ENCODE data around the gene KLK3. TPM values are rescaled to one million over a fixed set of nuclear protein-coding genes. Genes with fewer than 3 reads are reported as not detected.

The KLK3 gene
- total RNA-seq, 1 experiment from 2014 or later, result not detected

GRCh38 chr19:50897612-50898011 is 42.9 kb downstream of the KLK3 start:
- 0 out of 2 replicates have a peak, but pooled peaks cover 5% of the 10 kb centered on the region for H3K27me3 ChIP-seq (ENCODE audit: low read length)
- intact Hi-C loops (cut with micrococcal nuclease), result no loop called here
- H3F3A ChIP-seq (ENCODE audit: low read length, unreplicated experiment), result no peaks in the 10 kb centered on the region
- ATAC-seq (peak; percentile 45; the same call in 1 of the 2 replicates), DNase-seq (peak; percentile 48)
- no peaks in the 10 kb centered on the region for H4K20me1 ChIP-seq (ENCODE audit: low read length)
- H3K9me3 ChIP-seq (ENCODE audit: low read length), result no peaks in the 10 kb centered on the region
- POLR2A ChIA-PET (ENCODE audit: unreplicated experiment), result no interaction called here
- peaks cover 13% of the 10 kb centered on the region for H3K4me1 ChIP-seq (ENCODE audit: insufficient read depth, low read length)
- H3K4me2 ChIP-seq (ENCODE audit: low read length), result no peak overlapping the region
- no peaks in the 10 kb centered on the region for H3K36me3 ChIP-seq (ENCODE audit: low read depth, low read length)
- CTCF ChIA-PET, result no interaction called here
- no peak overlapping the region for H3K9ac ChIP-seq (ENCODE audit: low read length)
- H3K9me2 ChIP-seq (replicated peaks; ENCODE audit: low read length), result no peaks in the 10 kb centered on the region
- TF ChIP-seq CTCF (conservative IDR thresholded peaks at IDR 0.05; ENCODE audit: low read depth, low read length), result peak; percentile 53
- TF ChIP-seq EZH2 (IDR thresholded peaks at IDR 0.05; ENCODE audit: low read length, unreplicated experiment), result no peak
- H3K27ac ChIP-seq (ENCODE audit: low read length), result no peak overlapping the region
- H3K79me2 ChIP-seq (ENCODE audit: low read length), result no peaks in the 10 kb centered on the region
- no TSS peak for BruUV-seq (replicated peaks)
- H2AFZ ChIP-seq (ENCODE audit: low read length), result no peak overlapping the region
- H3K4me3 ChIP-seq (ENCODE audit: low read length), result no peak overlapping the region

GRCh38 chr19:50898018-50898417 is 43.3 kb downstream of the KLK3 start:
- Histone ChIP-seq H3F3A (ENCODE audit: low read length, unreplicated experiment) (no peaks in the 10 kb centered on the region), H3K27me3 (ENCODE audit: low read length) (0 out of 2 replicates have a peak, but pooled peaks cover 5% of the 10 kb centered on the region), H3K4me1 (ENCODE audit: insufficient read depth, low read length) (peaks cover 13% of the 10 kb centered on the region), H3K4me3 (ENCODE audit: low read length) (no peak overlapping the region), H3K9me3 (ENCODE audit: low read length) (no peaks in the 10 kb centered on the region), H3K4me2 (ENCODE audit: low read length) (no peak overlapping the region), H2AFZ (ENCODE audit: low read length) (no peak overlapping the region), H3K9ac (ENCODE audit: low read length) (no peak overlapping the region), H3K27ac (ENCODE audit: low read length) (no peak overlapping the region), H3K36me3 (ENCODE audit: low read depth, low read length) (no peaks in the 10 kb centered on the region), H4K20me1 (ENCODE audit: low read length) (no peaks in the 10 kb centered on the region), H3K9me2 (replicated peaks; ENCODE audit: low read length) (no peaks in the 10 kb centered on the region), H3K79me2 (ENCODE audit: low read length) (no peaks in the 10 kb centered on the region)
- no TSS peak for BruUV-seq (replicated peaks)
- no peak for TF ChIP-seq CTCF (conservative IDR thresholded peaks at IDR 0.05; ENCODE audit: low read depth, low read length)
- TF ChIP-seq EZH2phosphoT487 (IDR thresholded peaks at IDR 0.05; ENCODE audit: borderline replicate concordance, low read length), result no peak
- TF ChIP-seq EZH2 (IDR thresholded peaks at IDR 0.05; ENCODE audit: low read length, unreplicated experiment), result no peak
- ATAC-seq, result no peak
- POLR2A ChIA-PET (ENCODE audit: unreplicated experiment), result no interaction called here
- CTCF ChIA-PET, result interaction anchor here (1.5 kb wide), 1 partner anchor 24 kb away, joined by 3 read pairs; no protein-coding TSS in a partner anchor
- intact Hi-C loops (cut with micrococcal nuclease), result no loop called here
- no peak for DNase-seq

GRCh38 chr19:50899569-50899968 is 44.9 kb downstream of the KLK3 start:
- no peak for ATAC-seq
- Histone ChIP-seq H4K20me1 (ENCODE audit: low read length) (no peaks in the 10 kb centered on the region), H3K36me3 (ENCODE audit: low read depth, low read length) (no peaks in the 10 kb centered on the region), H3K4me2 (ENCODE audit: low read length) (no peak overlapping the region), H3K9ac (ENCODE audit: low read length) (no peak overlapping the region), H3F3A (ENCODE audit: low read length, unreplicated experiment) (no peaks in the 10 kb centered on the region), H3K9me2 (replicated peaks; ENCODE audit: low read length) (no peaks in the 10 kb centered on the region), H3K4me3 (ENCODE audit: low read length) (no peak overlapping the region), H2AFZ (ENCODE audit: low read length) (no peak overlapping the region), H3K27ac (ENCODE audit: low read length) (no peak overlapping the region), H3K79me2 (ENCODE audit: low read length) (no peaks in the 10 kb centered on the region), H3K9me3 (ENCODE audit: low read length) (no peaks in the 10 kb centered on the region), H3K4me1 (ENCODE audit: insufficient read depth, low read length) (peaks cover 13% of the 10 kb centered on the region), H3K27me3 (ENCODE audit: low read length) (0 out of 2 replicates have a peak, but pooled peaks cover 5% of the 10 kb centered on the region)
- TF ChIP-seq EZH2phosphoT487 (IDR thresholded peaks at IDR 0.05; ENCODE audit: borderline replicate concordance, low read length) (no peak), CTCF (conservative IDR thresholded peaks at IDR 0.05; ENCODE audit: low read depth, low read length) (no peak), EZH2 (IDR thresholded peaks at IDR 0.05; ENCODE audit: low read length, unreplicated experiment) (no peak)
- ChIA-PET CTCF (no interaction called here), POLR2A (ENCODE audit: unreplicated experiment) (no interaction called here)
- no peak for DNase-seq
- no TSS peak for BruUV-seq (replicated peaks)
- intact Hi-C loops (cut with micrococcal nuclease), result no loop called here
